Tibial artery (tissue), 4 donors: ENCODE data around the gene FUT2.

Source experiments
- DNase-seq, 2 donors: peaks; one replicate each; pipeline ENCODE4 v3.0.0-alpha.2; 2019
- H3K27ac ChIP-seq, 2 donors: fragments of 200-600 bp; sonication (generic) in 1 of 2; 1 replicate in 1 of 2; 2 replicates in 1 of 2; pipeline ENCODE4 v1.5.1; 2018 to 2019; ENCODE audit warnings: mild to moderate bottlenecking in 1 of 2
- H3K27me3 ChIP-seq, 2 donors: fragments of 200-600 bp; sonication (generic) in 1 of 2; one replicate each; pipeline versions ENCODE4 v1.5.1 to v1.6.0; 2016 to 2019
- H3K36me3 ChIP-seq, 3 donors: fragments of 200-600 bp; sonication (generic) in 2 of 3; one replicate each; pipeline ENCODE4 v1.5.1; 2016 to 2019; ENCODE audit warnings: mild to moderate bottlenecking in 2 of 3
- H3K4me1 ChIP-seq, 4 donors: fragments of 200-600 bp; sonication (generic) in 2 of 4; 1 replicate in 3 of 4; 2 replicates in 1 of 4; pipeline ENCODE4 v1.5.1; 2016 to 2019
- H3K4me3 ChIP-seq, 2 donors: fragments of 200-600 bp; sonication (generic) in 1 of 2; 1 replicate in 1 of 2; 2 replicates in 1 of 2; pipeline ENCODE4 v1.5.1; 2018 to 2019; ENCODE audit warnings: mild to moderate bottlenecking in 2 of 2
- H3K9me3 ChIP-seq, 3 donors: fragments of 200-600 bp; sonication (generic) in 1 of 3; one replicate each; pipeline ENCODE4 v1.5.1; 2016 to 2019
- intact Hi-C: fragments of 100-400 bp; cut with DNase I; formaldehyde crosslinking; loops from one replicate; pipeline ENCODE4 v1.15.0; 2023; ENCODE audit warnings: low total_unique reads
- TF ChIP-seq, protein P1 (sequence below), 2 experiments: fragments of 200-600 bp in 1 of 2; fragments of 450-650 bp in 1 of 2; IDR thresholded peaks; one replicate each; pipeline ENCODE4 v1.5.1; 2017 to 2019; ENCODE audit warnings: antibody characterized with exemption in 2 of 2, mild to moderate bottlenecking in 1 of 2, moderate library complexity in 1 of 2

Gene FUT2

DNA sequence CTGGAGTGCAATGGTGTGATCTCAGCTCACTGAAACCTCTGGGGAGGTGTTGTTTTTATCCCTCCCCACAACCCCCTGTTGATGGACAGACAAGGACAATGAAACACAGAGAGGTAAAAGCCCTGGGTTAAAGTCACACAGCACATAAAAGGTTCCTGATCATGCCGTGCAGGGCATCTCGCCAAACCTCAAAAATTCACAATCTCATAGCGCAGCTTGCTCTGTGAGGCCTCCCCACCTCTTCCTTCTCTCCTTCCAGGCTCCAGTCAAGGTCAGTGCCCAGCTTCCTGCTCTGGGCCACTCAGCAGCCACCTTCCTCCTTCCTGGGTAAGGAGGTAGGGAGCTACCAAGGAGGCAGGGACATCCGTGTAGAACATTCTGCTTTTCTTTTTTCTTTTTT is 2.3 kb downstream of the FUT2 start:
- intact Hi-C loops = no loop called here
- Histone ChIP-seq H3K27ac (no peak overlapping the region), H3K27me3 (peaks cover 0 to 28% of the 10 kb centered on the region in 2 donors), H3K36me3 (peaks cover 0 to 18% (median 0%) of the 10 kb centered on the region in 3 donors), H3K9me3 (no peaks in the 10 kb centered on the region), H3K4me1 (peaks cover 0 to 10% (median 2%) of the 10 kb centered on the region in 4 donors), H3K4me3 (no peak overlapping the region)
- TF ChIP-seq, protein P1, sequence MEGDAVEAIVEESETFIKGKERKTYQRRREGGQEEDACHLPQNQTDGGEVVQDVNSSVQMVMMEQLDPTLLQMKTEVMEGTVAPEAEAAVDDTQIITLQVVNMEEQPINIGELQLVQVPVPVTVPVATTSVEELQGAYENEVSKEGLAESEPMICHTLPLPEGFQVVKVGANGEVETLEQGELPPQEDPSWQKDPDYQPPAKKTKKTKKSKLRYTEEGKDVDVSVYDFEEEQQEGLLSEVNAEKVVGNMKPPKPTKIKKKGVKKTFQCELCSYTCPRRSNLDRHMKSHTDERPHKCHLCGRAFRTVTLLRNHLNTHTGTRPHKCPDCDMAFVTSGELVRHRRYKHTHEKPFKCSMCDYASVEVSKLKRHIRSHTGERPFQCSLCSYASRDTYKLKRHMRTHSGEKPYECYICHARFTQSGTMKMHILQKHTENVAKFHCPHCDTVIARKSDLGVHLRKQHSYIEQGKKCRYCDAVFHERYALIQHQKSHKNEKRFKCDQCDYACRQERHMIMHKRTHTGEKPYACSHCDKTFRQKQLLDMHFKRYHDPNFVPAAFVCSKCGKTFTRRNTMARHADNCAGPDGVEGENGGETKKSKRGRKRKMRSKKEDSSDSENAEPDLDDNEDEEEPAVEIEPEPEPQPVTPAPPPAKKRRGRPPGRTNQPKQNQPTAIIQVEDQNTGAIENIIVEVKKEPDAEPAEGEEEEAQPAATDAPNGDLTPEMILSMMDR (IDR thresholded peaks at IDR 0.05) = no peak
- no peak for DNase-seq

DNA sequence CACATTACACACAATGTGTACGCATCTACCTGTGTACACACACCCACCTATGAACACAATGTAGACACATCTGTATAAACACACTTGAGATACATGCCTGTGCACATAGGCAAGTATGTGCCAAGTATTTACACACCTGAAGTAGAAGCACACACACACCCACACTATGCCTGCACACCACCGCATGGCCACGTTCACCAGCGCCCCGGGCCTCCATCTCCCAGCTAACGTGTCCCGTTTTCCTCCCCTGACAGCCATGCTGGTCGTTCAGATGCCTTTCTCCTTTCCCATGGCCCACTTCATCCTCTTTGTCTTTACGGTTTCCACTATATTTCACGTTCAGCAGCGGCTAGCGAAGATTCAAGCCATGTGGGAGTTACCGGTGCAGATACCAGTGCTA is 6.9 kb downstream of the FUT2 start:
- Histone ChIP-seq H3K36me3 (peaks cover 0 to 28% (median 0%) of the 10 kb centered on the region in 3 donors), H3K9me3 (no peaks in the 10 kb centered on the region), H3K27ac (no peak overlapping the region), H3K4me3 (no peak overlapping the region), H3K27me3 (peaks cover 0 to 4% of the 10 kb centered on the region in 2 donors), H3K4me1 (no peaks in the 10 kb centered on the region)
- TF ChIP-seq, protein P1 (IDR thresholded peaks at IDR 0.05) = no peak
- DNase-seq = no peak
- intact Hi-C loops = no loop called here

DNA sequence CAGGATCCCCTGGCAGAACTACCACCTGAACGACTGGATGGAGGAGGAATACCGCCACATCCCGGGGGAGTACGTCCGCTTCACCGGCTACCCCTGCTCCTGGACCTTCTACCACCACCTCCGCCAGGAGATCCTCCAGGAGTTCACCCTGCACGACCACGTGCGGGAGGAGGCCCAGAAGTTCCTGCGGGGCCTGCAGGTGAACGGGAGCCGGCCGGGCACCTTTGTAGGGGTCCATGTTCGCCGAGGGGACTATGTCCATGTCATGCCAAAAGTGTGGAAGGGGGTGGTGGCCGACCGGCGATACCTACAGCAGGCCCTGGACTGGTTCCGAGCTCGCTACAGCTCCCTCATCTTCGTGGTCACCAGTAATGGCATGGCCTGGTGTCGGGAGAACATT is 7.5 kb downstream of the FUT2 start:
- H3K36me3 ChIP-seq = peaks cover 0 to 28% (median 0%) of the 10 kb centered on the region in 3 donors
- intact Hi-C loops = no loop called here

DNA sequence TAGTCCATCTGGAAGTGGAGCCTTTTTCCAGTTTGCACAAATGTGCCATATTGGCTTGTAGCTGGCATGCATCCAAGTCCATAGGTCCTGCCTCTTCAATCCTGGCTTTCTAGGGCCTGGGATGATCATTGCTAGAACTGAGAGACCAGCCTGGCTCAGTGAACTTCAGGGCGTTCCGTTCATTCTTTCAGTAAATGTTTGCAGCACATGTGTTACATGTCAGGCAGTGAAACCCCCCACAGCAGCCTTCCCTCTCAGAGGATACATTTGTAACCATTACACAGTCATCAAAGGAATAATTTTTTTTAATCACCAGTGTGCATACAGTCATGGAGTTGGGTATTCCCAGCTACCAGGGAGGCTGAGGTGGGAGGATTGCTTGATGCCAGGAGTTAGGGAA is 9.7 kb downstream of the FUT2 start:
- Histone ChIP-seq H3K9me3 (no peaks in the 10 kb centered on the region), H3K27me3 (no peaks in the 10 kb centered on the region), H3K36me3 (peaks cover 0 to 28% (median 0%) of the 10 kb centered on the region in 3 donors), H3K4me3 (no peak overlapping the region), H3K4me1 (no peaks in the 10 kb centered on the region), H3K27ac (no peak overlapping the region)
- TF ChIP-seq, protein P1 (IDR thresholded peaks at IDR 0.05) = no peak
- no peak for DNase-seq
- intact Hi-C loops = no loop called here

More for the DNA sequence above, 7.5 kb downstream of the FUT2 start:
- no peak overlapping the region for H3K27ac ChIP-seq
- H3K4me1 ChIP-seq = no peaks in the 10 kb centered on the region
- no peak overlapping the region for H3K4me3 ChIP-seq
- H3K27me3 ChIP-seq = peaks cover 0 to 1% of the 10 kb centered on the region in 2 donors
- no peaks in the 10 kb centered on the region for H3K9me3 ChIP-seq
- TF ChIP-seq, protein P1 (IDR thresholded peaks at IDR 0.05) = no peak
- no peak for DNase-seq

DNA sequence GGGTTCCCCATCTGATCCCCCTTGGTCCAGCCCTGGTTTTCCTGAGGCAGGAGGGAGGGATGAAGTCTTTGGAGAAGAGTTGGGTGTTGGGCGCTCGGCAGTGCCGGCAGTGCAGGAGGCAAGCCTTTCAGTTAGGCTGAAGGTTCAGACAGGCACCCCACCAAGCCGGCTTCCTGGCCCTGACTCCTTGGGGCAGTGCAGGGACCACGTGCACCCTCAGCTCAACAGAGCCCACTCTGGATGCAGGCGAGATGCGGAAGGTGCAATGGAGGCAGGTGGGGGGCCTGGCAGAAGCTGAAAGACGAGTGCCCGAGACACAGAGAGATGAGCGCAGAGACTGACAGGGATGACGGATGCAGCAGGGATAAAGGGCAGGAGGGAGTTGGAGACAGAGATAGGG is 12.7 kb downstream of the FUT2 start:
- Histone ChIP-seq H3K4me3 (no peak overlapping the region), H3K9me3 (no peaks in the 10 kb centered on the region), H3K27me3 (no peaks in the 10 kb centered on the region), H3K36me3 (peaks cover 0 to 5% (median 0%) of the 10 kb centered on the region in 3 donors), H3K4me1 (peaks cover 0 to 8% (median 6%) of the 10 kb centered on the region in 4 donors), H3K27ac (no peak overlapping the region)
- intact Hi-C loops = no loop called here
- no peak for DNase-seq
- TF ChIP-seq, protein P1 (IDR thresholded peaks at IDR 0.05) = no peak
